Amniotic epithelial cell (primary cell): ENCODE data around the gene TTLL10.
A peak's percentile ranks its signal among the peaks of the same experiment; 100 is the strongest.
"Not testable (repeated sequence)": the region's sequence is repeated elsewhere in the genome, so short reads cannot be mapped to it uniquely, and the experiment has no call there.

Source experiments
- DNase-seq: peaks from one replicate; pipeline ENCODE4 v3.0.0-alpha.2; 2010; ENCODE audit warnings: low read depth

TTLL10 gene

DNA sequence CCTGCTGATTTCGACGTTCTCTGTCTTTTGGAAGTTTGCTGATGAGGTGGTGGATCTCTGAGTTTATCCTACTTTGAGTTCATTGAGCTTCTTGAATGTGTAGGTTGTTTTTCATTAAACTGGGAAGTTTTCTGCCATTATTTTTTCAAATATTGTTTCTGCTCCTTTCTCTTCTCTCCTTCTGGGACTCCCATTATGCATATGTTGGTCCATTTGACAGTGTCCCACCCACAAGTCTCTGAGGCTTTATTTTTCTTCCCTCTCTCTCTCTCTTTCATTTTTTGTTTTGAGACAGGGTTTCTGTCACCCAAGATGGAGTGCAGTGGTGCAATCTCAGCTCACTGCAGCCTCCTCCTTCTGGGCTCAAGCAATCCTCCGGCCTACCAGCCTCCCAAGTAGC lies 21.0 kb downstream of the TTLL10 start:
- DNase-seq = peak; percentile 30

GRCh38 chr1:1195726-1196125 lies 22.0 kb downstream of the TTLL10 start:
- DNase-seq = not testable (repeated sequence)

DNA sequence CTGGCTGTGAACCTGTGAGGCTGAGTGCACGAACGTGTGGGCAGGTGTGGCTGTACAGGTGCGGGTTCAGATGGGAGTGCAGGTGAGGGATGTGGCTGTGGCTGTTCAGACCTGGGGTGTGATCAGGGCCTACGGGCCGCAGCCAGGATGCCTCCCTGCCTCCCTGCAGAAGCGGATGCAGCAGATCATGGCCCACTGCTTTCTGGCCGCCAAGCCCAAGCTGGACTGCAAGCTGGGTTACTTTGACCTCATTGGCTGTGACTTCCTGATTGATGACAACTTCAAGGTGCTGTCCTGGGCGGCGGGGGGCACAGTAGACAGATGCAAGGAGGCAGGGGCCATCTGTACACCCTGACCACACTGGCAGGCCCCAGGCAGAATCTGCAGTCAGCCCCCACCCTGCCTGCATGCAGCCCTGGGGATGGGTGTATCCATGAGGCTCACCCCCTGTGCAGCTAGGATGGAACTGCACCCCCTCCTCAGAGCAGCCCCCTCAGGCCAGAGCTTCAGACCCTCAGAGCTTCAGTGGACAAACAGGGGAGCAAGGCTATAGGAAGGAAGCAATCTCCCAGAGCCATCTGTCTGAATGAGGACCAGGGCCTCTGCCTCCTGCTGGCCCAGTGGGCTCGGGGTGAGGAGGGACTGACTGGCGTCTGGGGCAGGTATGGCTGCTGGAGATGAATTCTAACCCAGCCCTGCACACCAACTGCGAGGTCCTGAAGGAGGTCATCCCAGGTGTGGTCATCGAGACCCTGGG lies 22.9 kb downstream of the TTLL10 start:
- DNase-seq = no peak

DNA sequence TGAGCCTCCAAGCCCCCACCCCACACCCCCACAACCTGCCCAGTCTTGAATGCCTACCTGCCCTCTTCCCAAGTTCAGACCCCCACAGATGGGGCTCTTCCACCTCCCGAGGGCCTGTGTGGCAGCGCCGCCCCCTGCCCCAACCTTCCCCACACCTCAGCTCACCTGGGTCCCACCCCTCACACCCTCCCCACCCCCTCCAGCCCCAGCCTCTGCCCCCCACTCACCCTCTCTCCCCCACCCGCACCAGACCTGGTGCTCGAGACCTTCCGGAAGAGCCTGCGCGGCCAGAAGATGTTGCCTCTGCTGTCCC lies 23.5 kb downstream of the TTLL10 start:
- no peak for DNase-seq

DNA sequence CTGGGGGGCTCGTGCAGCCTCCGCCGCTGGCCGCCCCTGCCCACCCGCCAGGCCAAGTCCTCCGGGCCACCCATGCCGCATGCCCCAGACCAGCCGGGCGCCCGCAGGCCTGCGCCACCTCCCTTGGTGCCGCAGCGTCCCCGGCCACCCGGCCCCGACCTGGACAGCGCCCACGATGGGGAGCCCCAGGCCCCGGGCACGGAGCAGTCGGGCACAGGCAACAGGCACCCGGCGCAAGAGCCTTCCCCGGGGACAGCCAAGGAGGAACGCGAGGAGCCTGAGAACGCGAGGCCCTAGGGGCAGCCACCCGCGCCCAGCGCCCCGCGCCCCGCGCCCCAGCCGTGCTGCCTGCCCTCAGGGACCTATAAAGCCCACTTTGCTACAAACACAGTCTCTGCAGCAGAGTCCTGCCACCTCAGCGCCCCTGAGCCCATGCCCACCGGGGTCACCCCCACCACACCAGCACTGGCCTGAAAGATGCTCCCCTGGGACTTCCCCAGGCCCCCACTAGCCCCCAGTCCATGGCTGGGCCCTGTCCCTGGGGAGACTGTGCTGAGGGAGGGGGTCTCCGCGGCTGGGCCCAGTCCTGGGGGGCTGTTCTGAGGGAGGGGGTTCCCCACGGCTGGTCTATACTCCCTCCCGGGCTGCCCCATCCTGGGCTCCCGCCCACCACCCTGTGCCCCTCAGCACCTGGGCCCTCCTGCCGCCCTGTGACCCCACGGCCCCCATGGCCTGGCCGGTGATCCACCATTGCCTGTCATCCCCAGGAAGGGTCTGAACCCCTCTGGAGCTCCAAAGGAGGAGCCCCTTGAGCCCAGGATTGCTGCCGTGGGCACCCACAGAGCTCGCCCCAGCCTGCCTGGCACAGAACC lies 24.1 kb downstream of the TTLL10 start:
- no peak for DNase-seq

- DNase-seq = no peak
These were observed 24.9 kb downstream of the TTLL10 start for GRCh38 chr1:1198423-1199140.

- DNase-seq = no peak
These were observed 25.7 kb downstream of the TTLL10 start for GRCh38 chr1:1199141-1199960.

- DNase-seq = no peak
These were observed 26.5 kb downstream of the TTLL10 start for GRCh38 chr1:1199961-1200875.

DNA sequence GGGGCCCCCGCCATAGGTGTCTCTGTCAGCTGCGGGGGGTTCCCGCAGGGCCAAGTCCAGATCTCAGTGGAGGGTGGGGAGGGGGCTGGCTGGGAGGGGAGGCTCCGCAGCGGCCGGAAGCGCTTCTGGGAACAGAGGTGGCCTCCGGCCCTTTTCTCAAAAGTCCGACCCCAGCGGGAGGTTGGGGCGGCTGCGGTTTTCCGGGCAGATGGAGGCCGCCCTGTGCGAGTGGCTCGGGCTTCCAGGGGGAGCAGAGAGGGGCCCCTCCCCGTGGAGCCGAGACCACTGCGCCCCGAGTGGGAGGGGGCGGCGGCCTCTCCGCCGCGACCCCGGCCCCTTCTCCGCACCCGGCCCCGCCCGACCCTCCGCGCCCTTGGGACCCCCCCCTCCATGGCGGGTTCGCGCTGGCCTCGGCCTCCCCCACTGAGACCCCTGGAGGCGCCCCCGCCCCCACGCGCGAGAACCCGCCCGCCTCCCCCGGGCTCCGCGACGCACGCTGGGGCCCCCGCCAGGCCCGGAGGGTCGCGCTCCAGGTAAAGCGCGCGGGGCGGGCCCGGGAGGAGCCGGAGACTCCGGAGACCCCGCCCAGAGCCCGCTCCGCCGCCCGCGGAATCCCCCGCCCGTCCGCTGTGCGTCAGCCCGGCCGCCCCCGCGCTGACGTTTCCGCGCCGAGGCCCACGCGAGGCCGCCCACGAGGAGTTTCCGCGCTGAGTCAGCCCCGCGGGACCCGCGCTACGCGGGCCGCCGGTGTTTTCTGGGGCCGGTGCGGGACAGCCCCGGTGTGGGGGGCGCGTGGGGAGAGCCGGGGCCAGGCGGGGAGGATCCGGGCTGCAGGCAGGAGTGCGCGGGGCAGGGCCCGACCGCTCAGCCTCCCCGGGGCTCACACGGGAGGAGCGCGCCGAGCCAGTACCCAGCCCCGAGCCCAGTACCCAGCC lies 27.5 kb downstream of the TTLL10 start:
- DNase-seq = peak; percentile 75

DNA sequence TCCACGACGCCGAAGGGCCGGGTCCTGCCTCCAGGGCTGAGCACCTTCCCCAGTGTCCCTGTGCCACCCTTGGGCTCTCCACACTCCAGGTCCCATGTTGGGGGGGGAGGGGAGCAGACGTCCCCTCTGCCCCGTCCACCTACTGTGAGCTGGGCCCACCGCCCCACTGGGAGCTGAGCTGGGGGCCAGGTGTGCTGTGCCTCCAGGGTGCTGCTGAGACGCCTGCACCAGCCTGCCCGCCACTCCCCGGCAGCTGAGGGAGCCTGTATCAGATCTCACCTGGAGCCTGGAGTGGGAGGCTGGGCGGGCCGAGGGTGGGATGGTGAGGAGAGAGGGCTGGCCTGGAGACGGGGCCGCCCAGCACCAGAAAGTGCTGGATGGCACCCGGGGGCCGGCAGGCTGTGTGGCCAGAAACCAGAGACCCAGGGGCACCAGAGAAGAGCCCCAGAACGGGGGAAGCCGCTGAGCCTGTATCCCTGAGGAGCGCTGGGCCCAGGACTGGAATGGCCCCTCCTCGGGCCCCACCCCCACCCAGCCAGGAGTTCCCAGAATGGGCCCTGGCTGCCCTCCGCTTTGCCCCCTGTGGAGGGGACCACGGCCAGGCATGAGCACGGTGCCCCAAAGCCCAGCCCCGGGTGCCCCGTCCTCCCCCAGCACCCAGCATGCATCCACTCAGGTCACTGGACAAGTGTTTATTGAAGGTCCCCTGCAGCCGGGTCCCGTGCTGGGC lies 29.3 kb downstream of the TTLL10 start:
- no peak for DNase-seq

DNA sequence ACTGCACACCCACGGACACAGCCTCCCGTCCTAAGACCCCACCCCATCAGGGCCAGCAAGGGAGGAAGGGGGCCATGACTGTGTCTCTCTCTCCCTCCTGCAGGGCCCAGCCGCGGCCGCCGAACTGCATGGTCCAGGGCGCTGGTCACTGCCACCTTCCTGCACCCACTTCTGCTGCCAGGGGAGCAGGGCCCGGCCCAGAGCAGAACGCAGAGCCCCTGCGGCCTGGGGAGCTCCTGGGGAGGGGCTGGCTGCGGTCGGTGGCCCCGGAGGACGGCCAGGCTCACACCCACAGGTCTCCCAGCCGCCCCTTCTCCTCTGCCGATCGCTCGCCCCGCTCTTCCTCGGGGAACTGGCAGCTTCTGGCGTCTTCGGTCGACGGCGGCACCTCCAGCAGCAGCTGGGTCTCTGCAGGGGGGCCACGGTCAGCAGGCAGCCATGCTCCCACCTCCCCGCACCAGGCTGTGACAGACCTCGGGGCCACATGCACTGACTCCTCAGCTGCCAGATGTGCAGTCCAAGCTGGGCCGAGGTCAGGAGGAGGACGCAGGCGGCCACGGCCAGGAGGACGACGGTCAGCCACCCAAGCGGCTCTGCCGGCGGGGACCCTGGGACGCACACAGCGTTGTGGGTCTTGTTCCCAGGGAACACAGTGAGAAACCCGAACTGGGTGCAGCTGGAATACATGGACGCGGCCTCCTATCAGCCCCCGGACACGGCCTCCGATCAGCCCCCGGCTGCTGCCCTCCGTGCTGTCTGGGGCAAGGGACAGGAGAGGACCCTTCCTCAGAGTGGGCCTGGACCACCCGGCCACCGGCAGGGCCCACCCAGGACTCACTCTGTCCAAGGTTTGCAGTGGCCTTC lies 30.1 kb downstream of the TTLL10 start:
- no peak for DNase-seq

DNA sequence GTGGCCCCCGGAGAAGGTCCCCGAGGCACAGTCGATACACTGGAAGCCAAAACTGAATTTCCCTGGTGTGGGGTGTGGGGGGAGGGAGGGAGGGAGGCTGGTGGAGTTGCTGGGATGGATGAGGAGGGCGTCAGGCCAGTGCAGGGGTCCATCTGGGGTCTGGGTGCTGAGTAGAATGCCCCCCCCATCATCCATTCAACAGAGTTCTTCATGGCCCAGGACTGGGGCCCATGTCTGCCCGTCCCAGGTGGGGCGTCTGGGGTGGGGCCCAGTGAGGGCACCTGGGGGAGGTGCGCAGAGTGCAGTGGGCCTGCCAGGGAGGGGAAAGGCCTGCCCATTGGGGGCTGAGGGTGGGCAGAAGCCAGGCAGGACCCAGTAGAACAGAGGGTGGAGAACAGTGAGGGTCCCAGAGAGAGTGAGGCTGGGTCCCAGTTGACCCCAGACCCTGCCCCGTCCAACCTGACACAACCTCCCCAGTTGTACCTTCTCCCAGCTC lies 30.8 kb downstream of the TTLL10 start:
- DNase-seq = no peak

DNA sequence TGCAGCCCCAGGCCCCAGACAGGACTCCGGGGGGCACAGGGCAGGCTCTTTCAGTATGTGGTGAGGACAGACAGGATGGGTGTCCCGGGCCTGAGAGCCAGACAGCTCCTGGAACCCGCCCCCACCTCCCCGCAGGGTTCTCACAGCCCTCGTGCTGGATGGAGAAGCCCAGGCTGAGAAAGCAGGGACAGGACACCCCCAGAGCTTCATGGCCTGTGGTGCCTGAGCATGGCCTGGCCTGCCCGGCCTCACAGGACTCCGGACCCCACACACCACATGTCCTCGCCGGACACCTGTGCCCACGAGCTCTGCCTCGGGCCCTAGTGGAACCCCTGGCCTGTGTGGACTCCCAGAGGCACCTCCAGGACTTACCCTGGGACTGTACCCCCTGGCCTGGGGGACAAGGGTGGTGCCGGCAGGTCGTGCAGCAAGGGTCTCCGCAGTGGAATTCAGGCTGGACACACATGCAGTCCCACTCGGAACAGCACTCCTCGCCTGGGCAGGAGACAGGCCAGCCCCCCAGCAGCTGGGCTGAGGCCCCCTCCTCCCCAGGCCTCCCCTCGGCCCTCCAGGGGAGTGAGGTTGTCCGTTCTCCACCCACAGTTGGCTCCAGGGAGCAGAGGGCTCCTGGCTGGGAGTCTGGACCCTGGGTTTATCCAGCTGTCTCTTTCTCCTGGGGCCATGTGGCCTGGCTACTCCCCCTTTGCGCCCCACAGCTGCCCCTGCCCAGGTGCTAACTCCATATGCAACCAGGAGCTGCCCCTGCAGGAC lies 31.5 kb downstream of the TTLL10 start:
- no peak for DNase-seq

- no peak for DNase-seq
These were observed 32.2 kb downstream of the TTLL10 start for GRCh38 chr1:1205769-1206375.

GRCh38 chr1:1206376-1206965 lies 32.8 kb downstream of the TTLL10 start, which contains the start of gene TNFRSF18:
Gene TNFRSF18, minus strand, starts transcription at chr1:1206592. Its CDS starts 21 bp downstream, at chr1:1206571.
- no peak for DNase-seq

- DNase-seq = no peak
These were observed 33.4 kb downstream of the TTLL10 start for GRCh38 chr1:1206966-1207531.
